Neural cell (in vitro differentiated cells): ENCODE measurements around the gene MEGF6. TPM values are rescaled to one million over a fixed set of nuclear protein-coding genes. Genes with fewer than 3 reads are reported as not detected.

Experiments used
- H2AFZ ChIP-seq: fragments of 200-600, 300-800 bp; sonication (generic), shearing (Covaris generic); 2 replicates; pipeline ENCODE4 v1.6.0; 2014; ENCODE audit warnings: low read depth, mild to moderate bottlenecking, antibody characterized with exemption, low read length, moderate library complexity
- H3F3A ChIP-seq: fragments of 200-600 bp; shearing (Covaris generic); 2 replicates; pipeline ENCODE4 v1.6.1; 2016; ENCODE audit warnings: mild to moderate bottlenecking, moderate library complexity, mixed read lengths, antibody characterized with exemption, low read length; ENCODE audit not compliant: insufficient read depth, poor library complexity, severe bottlenecking
- H3K27ac ChIP-seq: fragments of 200-600, 300-800 bp; sonication (generic), shearing (Covaris generic); 2 replicates; pipeline ENCODE4 v1.5.1; 2014; ENCODE audit warnings: mild to moderate bottlenecking, low read length, moderate library complexity
- H3K27me3 ChIP-seq: fragments of 300-800, 200-600 bp; sonication (generic), shearing (Covaris generic); 2 replicates; pipeline ENCODE4 v1.6.0; 2014; ENCODE audit warnings: mild to moderate bottlenecking, low read depth, low read length, moderate library complexity; ENCODE audit not compliant: insufficient read depth
- H3K36me3 ChIP-seq: fragments of 300-800, 200-600 bp; sonication (generic), shearing (Covaris generic); 2 replicates; pipeline ENCODE4 v1.5.1; 2014; ENCODE audit warnings: mild to moderate bottlenecking, antibody characterized with exemption, low read length, moderate library complexity; ENCODE audit not compliant: insufficient read depth
- H3K4me2 ChIP-seq: fragments of 300-800, 200-600 bp; sonication (generic), shearing (Covaris generic); 2 replicates; pipeline ENCODE4 v1.6.0; 2014; ENCODE audit warnings: mild to moderate bottlenecking, low read length
- H3K4me3 ChIP-seq: fragments of 300-800, 200-600 bp; sonication (generic), shearing (Covaris generic); 2 replicates; pipeline ENCODE4 v1.5.1; 2014; ENCODE audit warnings: mild to moderate bottlenecking, low read length, moderate library complexity
- H3K79me2 ChIP-seq: fragments of 200-600 bp; shearing (Covaris generic); replicated peaks from 2 replicates; pipeline ENCODE4 v1.6.0; 2014; ENCODE audit warnings: mild to moderate bottlenecking, low read length, moderate library complexity; ENCODE audit not compliant: insufficient read depth
- H3K9ac ChIP-seq: fragments of 300-800, 200-600 bp; sonication (generic), shearing (Covaris generic); 2 replicates; pipeline ENCODE4 v1.6.1; 2016; ENCODE audit warnings: mild to moderate bottlenecking, low read length, mixed read lengths
- H3K9me2 ChIP-seq: fragments of 200-600 bp; shearing (Covaris generic); 2 replicates; pipeline ENCODE4 v1.6.1; 2016; ENCODE audit warnings: mild to moderate bottlenecking, low read length, mixed read lengths; ENCODE audit not compliant: insufficient read depth
- H3K9me3 ChIP-seq: fragments of 200-600, 300-800 bp; sonication (generic), shearing (Covaris generic); 2 replicates; pipeline ENCODE4 v1.6.1; 2016; ENCODE audit warnings: mild to moderate bottlenecking, mixed run types, low read length, moderate library complexity, mixed read lengths
- H4K20me1 ChIP-seq: fragments of 200-600 bp; shearing (Covaris generic); 2 replicates; pipeline ENCODE4 v1.6.1; 2016; ENCODE audit warnings: mild to moderate bottlenecking, mixed run types; ENCODE audit not compliant: insufficient read depth
- CTCF ChIP-seq: fragments of 450-650 bp; IDR thresholded peaks from 2 replicates; pipeline ENCODE4 v1.5.1; 2014; ENCODE audit warnings: antibody characterized with exemption, mild to moderate bottlenecking, moderate library complexity; ENCODE audit not compliant: poor library complexity, severe bottlenecking
- EP300 ChIP-seq: fragments of 450-650 bp; conservative IDR thresholded peaks from 2 replicates; pipeline ENCODE4 v1.6.1; 2014; ENCODE audit warnings: antibody characterized with exemption, mild to moderate bottlenecking, moderate library complexity; ENCODE audit not compliant: poor library complexity, severe bottlenecking
- EZH2 ChIP-seq: fragments of 200-600, 300-800 bp; shearing (Covaris generic), sonication (generic); IDR thresholded peaks from 2 replicates; pipeline ENCODE4 v1.6.1; 2014; ENCODE audit warnings: antibody characterized with exemption, low read length, borderline replicate concordance, mild to moderate bottlenecking; ENCODE audit not compliant: insufficient read depth, poor library complexity, severe bottlenecking
- MXI1 ChIP-seq: fragments of 450-650 bp; conservative IDR thresholded peaks from 2 replicates; pipeline ENCODE4 v1.6.1; 2014; ENCODE audit warnings: antibody characterized with exemption, mild to moderate bottlenecking; ENCODE audit not compliant: poor library complexity, severe bottlenecking
- POLR2AphosphoS5 ChIP-seq: IDR thresholded peaks from 2 replicates; pipeline ENCODE4 v1.6.1; 2012
- RAD21 ChIP-seq: fragments of 450-650 bp; conservative IDR thresholded peaks from 2 replicates; pipeline ENCODE4 v1.6.1; 2014; ENCODE audit warnings: antibody characterized with exemption, mild to moderate bottlenecking, moderate library complexity
- REST ChIP-seq: IDR thresholded peaks from 2 replicates; pipeline ENCODE4 v1.6.1; 2012; ENCODE audit warnings: borderline replicate concordance
- SMC3 ChIP-seq: fragments of 450-650 bp; conservative IDR thresholded peaks from 2 replicates; pipeline ENCODE4 v1.6.1; 2014; ENCODE audit warnings: antibody characterized with exemption, mild to moderate bottlenecking, moderate library complexity; ENCODE audit not compliant: poor library complexity
- TAF1 ChIP-seq: IDR thresholded peaks from 2 replicates; pipeline ENCODE4 v1.6.1; 2012; ENCODE audit warnings: low read depth
- polyA plus RNA-seq: library from polyadenylated mRNA; depleted of rRNA; stranded (reverse); fragments of >200 nt; gene quantifications from 2 replicates; pipeline ENCODE4 v1.2.3, GENCODE V29; 2014

The MEGF6 gene
- polyA plus RNA-seq, 1 donor from 2014 or later: 6.0 TPM

- no peaks in the 10 kb centered on the region for H3K9me2 ChIP-seq
- H2AFZ ChIP-seq: no peak overlapping the region
- no peak overlapping the region for H3K9ac ChIP-seq
- peaks cover 7% of the 10 kb centered on the region for H3K36me3 ChIP-seq
- no peaks in the 10 kb centered on the region for H3K9me3 ChIP-seq
- H3K4me3 ChIP-seq: no peak overlapping the region
- no peak for TF ChIP-seq REST
- no peak for TF ChIP-seq POLR2AphosphoS5
- TF ChIP-seq TAF1: no peak
- TF ChIP-seq CTCF: no peak
- no peak for TF ChIP-seq EZH2
- TF ChIP-seq RAD21: no peak
- no peak for TF ChIP-seq MXI1
- TF ChIP-seq EP300: no peak
- TF ChIP-seq SMC3: no peak
- H3K27me3 ChIP-seq: peaks cover 16% of the 10 kb centered on the region
- no peak overlapping the region for H3K4me2 ChIP-seq
- peaks cover 4% of the 10 kb centered on the region for H3K79me2 ChIP-seq
- H3F3A ChIP-seq: no peaks in the 10 kb centered on the region
- H3K27ac ChIP-seq: no peak overlapping the region
- no peaks in the 10 kb centered on the region for H4K20me1 ChIP-seq
These were observed 35.3 kb upstream of the MEGF6 start for GRCh38 chr1:3646596-3646995.

GRCh38 chr1:3645666-3646355 lies 34.5 kb upstream of the MEGF6 start:
- Histone ChIP-seq H3K9ac (no peak overlapping the region), H3F3A (no peaks in the 10 kb centered on the region), H3K4me2 (no peak overlapping the region)

More at GRCh38 chr1:3645666-3646355, 34.5 kb upstream of the MEGF6 start:
- H2AFZ ChIP-seq: no peak overlapping the region
- H3K27ac ChIP-seq: no peak overlapping the region
- peaks cover 4% of the 10 kb centered on the region for H3K79me2 ChIP-seq
- TF ChIP-seq EP300 (no peak), POLR2AphosphoS5 (no peak), REST (no peak), MXI1 (no peak)
- peaks cover 8% of the 10 kb centered on the region for H3K27me3 ChIP-seq
- no peak overlapping the region for H3K4me3 ChIP-seq
- no peaks in the 10 kb centered on the region for H4K20me1 ChIP-seq
- H3K36me3 ChIP-seq: peaks cover 7% of the 10 kb centered on the region
- no peaks in the 10 kb centered on the region for H3K9me3 ChIP-seq
- H3K9me2 ChIP-seq: no peaks in the 10 kb centered on the region
